GM23338 (cell line): Measurements from ENCODE around the gene ADRA2B. TPM values are rescaled to one million over a fixed set of nuclear protein-coding genes. Genes with fewer than 3 reads are reported as not detected.

Experiments used
- ATAC-seq: fragments of 200-7000 bp; cut with Tn5 transposase; 3 replicates; pipeline ENCODE4 v1.9.1; 2020
- DNase-seq: peaks from one replicate; pipeline ENCODE4 v3.0.0-alpha.2; 2015; ENCODE audit warnings: low spot score
- H2AFZ ChIP-seq: fragments of 200-600 bp; sonication (generic); 2 replicates; pipeline ENCODE4 v1.8.0; 2016; ENCODE audit warnings: antibody characterized with exemption, mild to moderate bottlenecking, moderate library complexity
- H3F3A ChIP-seq: fragments of 200-600 bp; sonication (generic); replicated peaks from 2 replicates; pipeline ENCODE4 v1.8.0; 2017; ENCODE audit warnings: antibody characterized with exemption, mixed run types, low read depth
- H3K27ac ChIP-seq: fragments of 200-600 bp; sonication (generic); 2 replicates; pipeline ENCODE4 v1.6.1; 2016; ENCODE audit warnings: low read depth
- H3K27me3 ChIP-seq: fragments of 200-600 bp; sonication (generic); 2 replicates; pipeline ENCODE4 v1.8.0; 2016; ENCODE audit warnings: mild to moderate bottlenecking, mixed run types, moderate library complexity; ENCODE audit not compliant: insufficient read depth
- H3K36me3 ChIP-seq: fragments of 200-600 bp; sonication (generic); 2 replicates; pipeline ENCODE4 v1.8.0; 2016; ENCODE audit warnings: mild to moderate bottlenecking; ENCODE audit not compliant: insufficient read depth
- H3K4me1 ChIP-seq: fragments of 200-600 bp; sonication (generic); 2 replicates; pipeline ENCODE4 v1.8.0; 2016; ENCODE audit warnings: mild to moderate bottlenecking, moderate library complexity; ENCODE audit not compliant: insufficient read depth
- H3K4me2 ChIP-seq: fragments of 200-600 bp; sonication (generic); 2 replicates; pipeline ENCODE4 v1.7.1; 2017; ENCODE audit warnings: mixed run types
- H3K4me3 ChIP-seq: fragments of 200-600 bp; sonication (generic); 2 replicates; pipeline ENCODE4 v1.6.1; 2016; ENCODE audit warnings: mixed run types
- H3K79me2 ChIP-seq: fragments of 200-600 bp; sonication (generic); replicated peaks from 2 replicates; pipeline ENCODE4 v1.8.0; 2017; ENCODE audit warnings: mild to moderate bottlenecking; ENCODE audit not compliant: insufficient read depth
- H3K9me2 ChIP-seq: fragments of 200-600 bp; sonication (generic); 2 replicates; pipeline ENCODE4 v1.8.0; 2017; ENCODE audit not compliant: insufficient read depth
- H4K20me1 ChIP-seq: fragments of 200-600 bp; sonication (generic); replicated peaks from 2 replicates; pipeline ENCODE4 v1.8.0; 2017; ENCODE audit warnings: mild to moderate bottlenecking; ENCODE audit not compliant: insufficient read depth
- H3K27ac Mint-ChIP-seq: 2 replicates; pipeline ENCODE4 v1.8.0; 2020; ENCODE audit warnings: inconsistent platforms, mild to moderate bottlenecking, moderate library complexity, mixed read lengths
- H3K27me3 Mint-ChIP-seq: 3 replicates; pipeline ENCODE4 v1.8.0; 2022; ENCODE audit warnings: low read depth, mild to moderate bottlenecking, moderate library complexity, mixed read lengths, inconsistent platforms; ENCODE audit not compliant: insufficient read depth, poor library complexity
- H3K36me3 Mint-ChIP-seq: 3 replicates; pipeline ENCODE4 v1.8.0; 2021; ENCODE audit warnings: low read depth, mild to moderate bottlenecking, inconsistent platforms, moderate library complexity, mixed read lengths
- H3K4me1 Mint-ChIP-seq: 3 replicates; pipeline ENCODE4 v1.8.0; 2020; ENCODE audit warnings: mild to moderate bottlenecking, inconsistent platforms, mixed read lengths
- H3K4me3 Mint-ChIP-seq: 3 replicates; pipeline ENCODE4 v1.8.0; 2021; ENCODE audit warnings: moderate library complexity, mild to moderate bottlenecking, inconsistent platforms, mixed read lengths
- H3K9me3 Mint-ChIP-seq: 3 replicates; pipeline ENCODE4 v1.8.0; 2020; ENCODE audit warnings: moderate library complexity, mild to moderate bottlenecking, inconsistent platforms, mixed read lengths
- JUNB ChIP-seq: IDR thresholded peaks from one replicate; pipeline ENCODE4 v1.6.1; 2016; ENCODE audit warnings: antibody characterized with exemption; ENCODE audit not compliant: unreplicated experiment
- POLR2AphosphoS5 ChIP-seq: IDR thresholded peaks from 2 replicates; pipeline ENCODE4 v1.6.1; 2016; ENCODE audit warnings: antibody characterized with exemption, low read depth
- REST ChIP-seq: IDR thresholded peaks from one replicate; pipeline ENCODE4 v1.6.1; 2018; ENCODE audit warnings: antibody characterized with exemption; ENCODE audit not compliant: unreplicated experiment
- ZNF114 ChIP-seq: fragments of 250-450 bp; sonication (Bioruptor Pico); IDR thresholded peaks from 2 replicates; pipeline ENCODE4 v1.5.0; 2020; ENCODE audit warnings: mild to moderate bottlenecking, moderate library complexity
- ZNF462 ChIP-seq: fragments of 250-450 bp; sonication (Bioruptor Pico); IDR thresholded peaks from 2 replicates; pipeline ENCODE4 v1.5.0; 2020; ENCODE audit warnings: mild to moderate bottlenecking, moderate library complexity
- polyA plus RNA-seq: library from polyadenylated mRNA; unstranded; fragments of >200 nt; fragmentation: Nextera tagmentation; extraction: Ambion mirVana; gene quantifications from 2 replicates; pipeline ENCODE4 v1.2.1, GENCODE V29; 2016
- total RNA-seq: library from RNA; depleted of rRNA; stranded (reverse); fragments of >200 nt; shearing (Covaris generic); gene quantifications from 2 replicates; pipeline ENCODE4 v1.2.3, GENCODE V29; 2014

Gene ADRA2B
- total and polyA plus RNA-seq, 2 experiments from 2014 or later = 1.7 to 5.9 TPM

DNA sequence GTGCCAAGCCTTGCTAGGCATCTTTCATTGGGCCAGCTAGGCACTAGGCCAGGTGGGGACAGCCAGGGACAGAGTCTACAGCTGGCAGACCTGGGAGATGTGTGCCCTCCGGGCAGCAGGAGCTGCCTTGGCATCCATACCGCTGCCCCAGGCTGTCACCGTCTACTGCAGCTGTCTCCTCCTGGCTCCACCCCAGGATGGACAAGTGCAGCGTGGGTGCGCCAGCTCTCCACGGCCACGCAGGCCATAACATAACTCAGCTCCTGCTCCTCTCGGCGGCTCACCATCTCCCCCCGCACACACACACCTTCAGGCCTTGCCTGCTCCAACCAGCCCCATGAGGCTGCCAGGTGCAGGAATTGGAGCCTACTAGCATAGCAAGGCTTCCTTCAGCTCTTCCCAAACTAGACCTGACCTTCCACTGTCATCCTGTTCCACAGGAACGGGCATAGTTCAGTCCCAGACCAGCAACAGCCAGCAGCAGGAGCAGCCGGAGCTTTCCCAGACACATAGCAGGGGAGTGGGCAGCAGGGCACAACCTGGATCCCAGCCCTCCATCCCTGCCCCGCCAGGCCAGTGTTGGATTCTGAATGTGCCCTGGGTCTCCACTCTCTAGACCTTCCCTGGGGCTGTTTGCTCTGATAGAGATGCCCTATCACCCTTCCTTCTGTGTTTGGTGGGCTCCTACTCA lies 2.5 kb upstream of the ADRA2B start:
- H3K36me3 Mint-ChIP-seq = no peaks in the 10 kb centered on the region; the same call in 2 of the 3 replicates
- TF ChIP-seq POLR2AphosphoS5 (no peak), JUNB (no peak), ZNF462 (CRISPR knock-in tag) (no peak), REST (no peak), ZNF114 (CRISPR knock-in tag) (no peak)
- peaks cover 32% of the 10 kb centered on the region for H3K27me3 Mint-ChIP-seq
- ATAC-seq (no peak), DNase-seq (no peak)
- no peak overlapping the region for H3K4me3 Mint-ChIP-seq
- peaks cover 4% of the 10 kb centered on the region; the same call in 2 of the 3 replicates for H3K9me3 Mint-ChIP-seq
- H3K9me2 ChIP-seq = no peaks in the 10 kb centered on the region
- H3F3A ChIP-seq = no peaks in the 10 kb centered on the region
- H2AFZ ChIP-seq = no peak overlapping the region
- peaks cover 26% of the 10 kb centered on the region for H3K4me1 Mint-ChIP-seq
- H3K4me1 ChIP-seq = peaks cover 6% of the 10 kb centered on the region; the same call in 1 of the 2 replicates
- H3K4me2 ChIP-seq = no peak overlapping the region
- H3K27ac Mint-ChIP-seq = no peak overlapping the region
- peaks cover 27% of the 10 kb centered on the region for H3K27me3 ChIP-seq
- no peak overlapping the region for H3K4me3 ChIP-seq
- H3K36me3 ChIP-seq = no peaks in the 10 kb centered on the region
- no peaks in the 10 kb centered on the region for H3K79me2 ChIP-seq
- no peak overlapping the region for H3K27ac ChIP-seq
- H4K20me1 ChIP-seq = no peaks in the 10 kb centered on the region
